ENCODE measurements around the gene VTI1A.

DNA sequence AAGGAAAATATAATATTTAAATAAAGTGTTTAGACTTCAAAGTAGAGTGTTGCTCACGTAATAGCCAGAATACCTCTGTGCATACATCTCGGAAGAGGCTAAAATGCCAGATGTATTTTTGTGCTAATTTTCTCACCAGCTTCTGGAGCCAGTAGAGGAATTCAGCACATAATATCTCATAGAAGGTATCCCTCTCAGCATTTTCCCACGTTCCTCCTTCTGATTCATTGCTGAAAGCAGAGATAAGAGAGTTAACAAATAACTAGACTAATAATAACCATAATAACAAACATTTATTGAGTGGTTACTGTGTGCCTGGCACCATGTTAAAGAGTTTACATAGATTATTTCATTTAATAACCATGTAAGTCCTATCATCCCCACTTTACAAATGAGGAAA, 123.6 kb downstream of the VTI1A start:
- TF ChIP-seq, protein P1, sequence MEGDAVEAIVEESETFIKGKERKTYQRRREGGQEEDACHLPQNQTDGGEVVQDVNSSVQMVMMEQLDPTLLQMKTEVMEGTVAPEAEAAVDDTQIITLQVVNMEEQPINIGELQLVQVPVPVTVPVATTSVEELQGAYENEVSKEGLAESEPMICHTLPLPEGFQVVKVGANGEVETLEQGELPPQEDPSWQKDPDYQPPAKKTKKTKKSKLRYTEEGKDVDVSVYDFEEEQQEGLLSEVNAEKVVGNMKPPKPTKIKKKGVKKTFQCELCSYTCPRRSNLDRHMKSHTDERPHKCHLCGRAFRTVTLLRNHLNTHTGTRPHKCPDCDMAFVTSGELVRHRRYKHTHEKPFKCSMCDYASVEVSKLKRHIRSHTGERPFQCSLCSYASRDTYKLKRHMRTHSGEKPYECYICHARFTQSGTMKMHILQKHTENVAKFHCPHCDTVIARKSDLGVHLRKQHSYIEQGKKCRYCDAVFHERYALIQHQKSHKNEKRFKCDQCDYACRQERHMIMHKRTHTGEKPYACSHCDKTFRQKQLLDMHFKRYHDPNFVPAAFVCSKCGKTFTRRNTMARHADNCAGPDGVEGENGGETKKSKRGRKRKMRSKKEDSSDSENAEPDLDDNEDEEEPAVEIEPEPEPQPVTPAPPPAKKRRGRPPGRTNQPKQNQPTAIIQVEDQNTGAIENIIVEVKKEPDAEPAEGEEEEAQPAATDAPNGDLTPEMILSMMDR (IDR thresholded peaks at IDR 0.05): no peak
- no peak for TF ChIP-seq POLR2A (IDR thresholded peaks at IDR 0.05)

All from thyroid gland (tissue), 4 donors.